Hepatocyte (in vitro differentiated cells): Measurements from ENCODE around the gene SERGEF. TPM values are rescaled to one million over a fixed set of nuclear protein-coding genes. Genes with fewer than 3 reads are reported as not detected.
A peak's percentile ranks its signal among the peaks of the same experiment; 100 is the strongest.

Source experiments
- DNase-seq: peaks from one replicate; pipeline ENCODE4 v3.0.0-alpha.2; 2016; ENCODE audit warnings: low spot score
- H2AFZ ChIP-seq: fragments of 200-600 bp; sonication (generic); 2 replicates; pipeline ENCODE4 v1.6.0; 2016; ENCODE audit warnings: antibody characterized with exemption, mild to moderate bottlenecking
- H3K27ac ChIP-seq: fragments of 200-600 bp; sonication (generic); 2 replicates; pipeline ENCODE4 v1.5.1; 2016; ENCODE audit warnings: mild to moderate bottlenecking
- H3K27me3 ChIP-seq: fragments of 200-600 bp; sonication (generic); 2 replicates; pipeline ENCODE4 v1.6.1; 2016
- H3K36me3 ChIP-seq: fragments of 200-600 bp; sonication (generic); replicated peaks from 2 replicates; pipeline ENCODE4 v1.5.1; 2016; ENCODE audit warnings: low read depth; ENCODE audit not compliant: insufficient read depth
- H3K4me1 ChIP-seq: fragments of 200-600 bp; sonication (generic); 2 replicates; pipeline ENCODE4 v1.5.1; 2016; ENCODE audit warnings: mild to moderate bottlenecking, moderate library complexity; ENCODE audit not compliant: insufficient read depth
- H3K4me2 ChIP-seq: fragments of 200-600 bp; sonication (generic); 2 replicates; pipeline ENCODE4 v1.6.0; 2016
- H3K4me3 ChIP-seq: fragments of 200-600 bp; sonication (generic); 2 replicates; pipeline ENCODE4 v1.5.1; 2016; ENCODE audit warnings: mild to moderate bottlenecking
- H3K79me2 ChIP-seq: fragments of 200-600 bp; sonication (generic); 2 replicates; pipeline ENCODE4 v1.6.0; 2017; ENCODE audit warnings: mild to moderate bottlenecking
- H3K9me2 ChIP-seq: fragments of 200-600 bp; sonication (generic); replicated peaks from 2 replicates; pipeline ENCODE4 v1.6.0; 2017; ENCODE audit warnings: mild to moderate bottlenecking; ENCODE audit not compliant: insufficient read depth
- H3K9me3 ChIP-seq: fragments of 200-600 bp; sonication (generic); 2 replicates; pipeline ENCODE4 v1.5.1; 2016; ENCODE audit warnings: low read depth, mild to moderate bottlenecking
- H4K20me1 ChIP-seq: fragments of 200-600 bp; sonication (generic); 2 replicates; pipeline ENCODE4 v1.6.0; 2016; ENCODE audit warnings: mild to moderate bottlenecking; ENCODE audit not compliant: insufficient read depth, poor library complexity, severe bottlenecking
- EZH2 ChIP-seq: fragments of 200-600 bp; sonication (generic); IDR thresholded peaks from 2 replicates; pipeline ENCODE4 v1.6.1; 2016; ENCODE audit warnings: antibody characterized with exemption, mild to moderate bottlenecking, borderline replicate concordance
- EZH2phosphoT487 ChIP-seq: fragments of 200-600 bp; sonication (generic); IDR thresholded peaks from one replicate; pipeline ENCODE4 v1.6.1; 2018; ENCODE audit warnings: antibody characterized with exemption, mild to moderate bottlenecking, low read depth, moderate library complexity; ENCODE audit not compliant: unreplicated experiment, severe bottlenecking
- WGBS: methylation state at CpG from one replicate; pipeline ENCODE4 v1.1.6; 2016; ENCODE audit warnings: low lambda C conversion rate; ENCODE audit errors: missing lambda C conversion rate; 5-methylcytosine and 5-hydroxymethylcytosine counted together
- polyA plus RNA-seq: library from polyadenylated mRNA; unstranded; fragments of >200 nt; fragmentation: Nextera tagmentation; extraction: Ambion mirVana; gene quantifications from 2 replicates; pipeline ENCODE4 v1.2.1, GENCODE V29; 2016
- total RNA-seq: library from RNA; depleted of rRNA; stranded (reverse); fragments of >200 nt; gene quantifications from 2 replicates; pipeline ENCODE4 v1.2.3, GENCODE V29; 2014
- TF ChIP-seq, protein P1 (sequence below): fragments of 200-600 bp; sonication (generic); IDR thresholded peaks from 2 replicates; pipeline ENCODE4 v1.5.1; 2016; ENCODE audit warnings: antibody characterized with exemption, mild to moderate bottlenecking; ENCODE audit not compliant: poor library complexity

The SERGEF gene
- total and polyA plus RNA-seq, 2 experiments from 2014 or later, result 21.7 to 28.7 TPM

DNA sequence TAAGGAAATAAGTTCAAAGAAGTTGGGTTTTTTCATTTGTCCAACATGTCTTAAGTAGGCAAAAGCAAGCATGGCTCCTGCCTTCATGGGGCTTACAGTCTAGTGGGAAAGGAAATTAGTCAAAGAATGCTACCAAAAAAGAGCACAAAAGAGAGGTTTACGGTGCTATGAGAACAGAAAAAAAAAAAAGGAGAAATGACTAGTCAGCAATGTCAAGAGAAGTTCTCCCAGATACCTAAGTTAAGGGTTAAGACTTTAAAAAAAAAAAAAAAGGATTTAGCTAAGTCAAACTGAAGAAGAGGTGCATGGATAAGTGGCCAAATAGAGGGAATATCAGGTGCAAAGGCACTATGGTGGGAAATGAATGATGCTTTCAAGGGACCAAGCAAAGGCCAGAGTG, 29.3 kb downstream of the SERGEF start:
- no peak for DNase-seq
- Histone ChIP-seq H3K9me2 (no peaks in the 10 kb centered on the region), H3K27me3 (no peaks in the 10 kb centered on the region), H3K27ac (no peak overlapping the region), H3K79me2 (no peaks in the 10 kb centered on the region), H3K4me3 (no peak overlapping the region), H3K36me3 (no peaks in the 10 kb centered on the region), H2AFZ (no peak overlapping the region), H4K20me1 (no peaks in the 10 kb centered on the region), H3K9me3 (no peaks in the 10 kb centered on the region), H3K4me1 (peaks cover 10% of the 10 kb centered on the region), H3K4me2 (no peak overlapping the region)
- no peak for TF ChIP-seq EZH2
- TF ChIP-seq, protein P1, sequence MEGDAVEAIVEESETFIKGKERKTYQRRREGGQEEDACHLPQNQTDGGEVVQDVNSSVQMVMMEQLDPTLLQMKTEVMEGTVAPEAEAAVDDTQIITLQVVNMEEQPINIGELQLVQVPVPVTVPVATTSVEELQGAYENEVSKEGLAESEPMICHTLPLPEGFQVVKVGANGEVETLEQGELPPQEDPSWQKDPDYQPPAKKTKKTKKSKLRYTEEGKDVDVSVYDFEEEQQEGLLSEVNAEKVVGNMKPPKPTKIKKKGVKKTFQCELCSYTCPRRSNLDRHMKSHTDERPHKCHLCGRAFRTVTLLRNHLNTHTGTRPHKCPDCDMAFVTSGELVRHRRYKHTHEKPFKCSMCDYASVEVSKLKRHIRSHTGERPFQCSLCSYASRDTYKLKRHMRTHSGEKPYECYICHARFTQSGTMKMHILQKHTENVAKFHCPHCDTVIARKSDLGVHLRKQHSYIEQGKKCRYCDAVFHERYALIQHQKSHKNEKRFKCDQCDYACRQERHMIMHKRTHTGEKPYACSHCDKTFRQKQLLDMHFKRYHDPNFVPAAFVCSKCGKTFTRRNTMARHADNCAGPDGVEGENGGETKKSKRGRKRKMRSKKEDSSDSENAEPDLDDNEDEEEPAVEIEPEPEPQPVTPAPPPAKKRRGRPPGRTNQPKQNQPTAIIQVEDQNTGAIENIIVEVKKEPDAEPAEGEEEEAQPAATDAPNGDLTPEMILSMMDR, result no peak
- no peak for TF ChIP-seq EZH2phosphoT487
- WGBS, result 85% methylated on average over 1 of the region's 1 CpG

DNA sequence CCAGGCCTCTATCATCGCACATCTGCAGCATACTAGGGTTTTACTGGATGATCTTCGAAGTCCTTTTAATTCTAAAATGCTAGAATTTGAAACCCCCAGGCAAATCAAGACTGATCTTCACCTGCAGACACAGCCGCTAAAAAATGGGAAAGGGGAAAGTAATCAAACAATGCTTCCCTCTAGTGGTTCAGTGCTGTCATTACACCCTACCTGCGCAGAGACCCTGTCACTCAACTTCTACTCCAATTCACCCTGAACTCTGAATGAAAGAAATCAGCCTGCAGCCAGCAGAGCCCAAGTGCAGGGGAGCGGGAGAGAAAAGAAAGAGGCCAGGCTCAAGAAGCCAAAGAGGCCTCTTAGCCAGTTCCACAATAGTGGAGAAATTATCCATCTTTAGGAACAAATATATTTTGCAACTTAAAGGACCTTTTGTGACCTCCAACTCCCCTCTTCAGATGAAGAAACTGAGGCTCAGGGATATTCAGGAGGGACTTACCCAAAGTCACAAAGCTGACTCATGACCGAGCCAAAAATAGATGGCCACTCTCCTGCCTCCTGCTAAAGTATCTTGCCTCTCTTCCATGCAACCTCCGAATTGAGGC, 33.0 kb downstream of the SERGEF start:
- Histone ChIP-seq H3K4me2 (no peak overlapping the region), H3K36me3 (no peaks in the 10 kb centered on the region), H2AFZ (no peak overlapping the region), H3K9me3 (no peaks in the 10 kb centered on the region), H3K79me2 (no peaks in the 10 kb centered on the region), H4K20me1 (no peaks in the 10 kb centered on the region), H3K4me1 (no peaks in the 10 kb centered on the region), H3K27me3 (no peaks in the 10 kb centered on the region), H3K27ac (no peak overlapping the region), H3K4me3 (no peak overlapping the region), H3K9me2 (no peaks in the 10 kb centered on the region)
- peak; percentile 61 for DNase-seq
- WGBS, result 39% methylated on average over 7 of the region's 7 CpGs
- TF ChIP-seq EZH2phosphoT487, result no peak
- TF ChIP-seq, protein P1, result peak; percentile 93

- no peaks in the 10 kb centered on the region for H3K79me2 ChIP-seq
- no peak overlapping the region for H3K27ac ChIP-seq
- H3K4me2 ChIP-seq, result no peak overlapping the region
- H3K4me1 ChIP-seq, result no peaks in the 10 kb centered on the region
- TF ChIP-seq EZH2phosphoT487 (no peak), EZH2 (no peak)
- TF ChIP-seq, protein P1, result peak; percentile 68
- WGBS, result 56% methylated on average over 5 of the region's 5 CpGs
- H3K9me2 ChIP-seq, result no peaks in the 10 kb centered on the region
- H3K4me3 ChIP-seq, result no peak overlapping the region
- no peaks in the 10 kb centered on the region for H4K20me1 ChIP-seq
- H3K9me3 ChIP-seq, result no peaks in the 10 kb centered on the region
- H2AFZ ChIP-seq, result no peak overlapping the region
- peak; percentile 75 for DNase-seq
- no peaks in the 10 kb centered on the region for H3K36me3 ChIP-seq
- H3K27me3 ChIP-seq, result no peaks in the 10 kb centered on the region
These were observed 34.1 kb downstream of the SERGEF start for GRCh38 chr11:17978553-17979287.
